K562 (cell line): Measurements from ENCODE around the gene AGAP3. TPM values are rescaled to one million over a fixed set of nuclear protein-coding genes. Genes with fewer than 3 reads are reported as not detected.

Experiments used
- ATAC-seq: fragments of 200-7000 bp; cut with Tn5 transposase; 3 replicates; pipeline ENCODE4 v1.9.1; 2020; ENCODE audit warnings: moderate library complexity
- BruUV-seq: library from RNA; stranded (reverse); fragments of 400-500 nt; replicated peaks from 2 replicates; lab custom pipeline; 2021; lab: Mats Ljungman, UMichigan
- CTCF ChIA-PET: fragments of 300-600 bp; formaldehyde crosslinking; extraction: SDS; loops from one replicate; lab custom pipeline; 2021; ENCODE audit warnings: low intra/inter-chr PET ratio; lab: Yijun Ruan, JAX
- POLR2A ChIA-PET: fragments of 300-600, 350-650 bp; sonication (Branson Sonifier 250); formaldehyde crosslinking; extraction: SDS; loops from one replicate; lab custom pipeline; 2021; ENCODE audit warnings: antibody characterized with exemption, inconsistent platforms; lab: Yijun Ruan, JAX
- DNase-seq, 4 experiments: peaks; one replicate each; pipeline versions ENCODE4 v3.0.0 to v3.0.0-alpha.2; 2011 to 2018; ENCODE audit warnings: low spot score in 3 of 4, mixed read lengths in 3 of 4; ENCODE audit errors: extremely low read depth in 1 of 4
- FAIRE-seq: peaks from 2 replicates; lab custom pipeline; 2011; peaks lifted over from hg19 to GRCh38; lab: Jason Lieb, UNC
- H2AFZ ChIP-seq: 2 replicates; pipeline ENCODE4 v1.6.0; 2011; ENCODE audit warnings: low read depth, low read length, control low read depth, inconsistent platforms
- H3K27ac ChIP-seq: fragments of 200-600 bp; 3 replicates; pipeline ENCODE4 v1.8.0; 2011; ENCODE audit warnings: low read depth, mild to moderate bottlenecking, control low read depth, inconsistent platforms, low read length, moderate library complexity, mixed read lengths; ENCODE audit errors: extremely low read depth
- H3K27me3 ChIP-seq, 2 experiments: fragments of 300-600 bp in 1 of 2; 2 replicates in 1 of 2; 3 replicates in 1 of 2; pipeline versions ENCODE4 v1.6.0 to v1.8.0; 2011; ENCODE audit warnings: inconsistent platforms in 2 of 2, low read length in 2 of 2, mild to moderate bottlenecking in 1 of 2, mixed read lengths in 1 of 2, moderate library complexity in 1 of 2; ENCODE audit not compliant: control insufficient read depth in 2 of 2, insufficient read depth in 2 of 2
- H3K36me3 ChIP-seq: fragments of 300-600 bp; 3 replicates; pipeline ENCODE4 v1.8.0; 2011; ENCODE audit warnings: mild to moderate bottlenecking, low read length, inconsistent platforms; ENCODE audit not compliant: control insufficient read depth, insufficient read depth
- H3K4me1 ChIP-seq, 2 experiments: fragments of 200-600 bp in 1 of 2; replicated peaks in 1 of 2; 2 replicates in 1 of 2; 3 replicates in 1 of 2; pipeline versions ENCODE4 v1.5.1 to v1.8.0; 2011; ENCODE audit warnings: inconsistent platforms in 2 of 2, low read length in 2 of 2, mild to moderate bottlenecking in 1 of 2, mixed read lengths in 1 of 2, moderate library complexity in 1 of 2; ENCODE audit not compliant: control insufficient read depth in 2 of 2, insufficient read depth in 2 of 2
- H3K4me2 ChIP-seq: 2 replicates; pipeline ENCODE4 v1.6.1; 2011; ENCODE audit warnings: low read length, control low read depth, inconsistent platforms, mixed read lengths; ENCODE audit not compliant: insufficient read depth
- H3K4me3 ChIP-seq: fragments of 200-600 bp; sonication (generic), shearing (Covaris generic); 2 replicates; pipeline ENCODE4 v1.5.1; 2016; ENCODE audit warnings: control low read depth, inconsistent platforms
- H3K79me2 ChIP-seq: fragments of 200-600 bp; 3 replicates; pipeline ENCODE4 v1.8.0; 2011; ENCODE audit warnings: low read length, inconsistent platforms; ENCODE audit not compliant: control insufficient read depth, insufficient read depth
- H3K9ac ChIP-seq, 2 experiments: 2 replicates each; pipeline versions ENCODE4 v1.6.0 to v1.6.1; 2011; ENCODE audit warnings: low read depth in 2 of 2, low read length in 2 of 2, control low read depth in 1 of 2, inconsistent platforms in 1 of 2, mild to moderate bottlenecking in 1 of 2, mixed read lengths in 1 of 2; ENCODE audit not compliant: insufficient read depth in 1 of 2
- H3K9me1 ChIP-seq: one replicate; pipeline ENCODE4 v1.6.0; 2011; ENCODE audit warnings: inconsistent platforms, mild to moderate bottlenecking, low read length, moderate library complexity; ENCODE audit not compliant: control insufficient read depth, insufficient read depth
- H3K9me3 ChIP-seq: replicated peaks from 2 replicates; pipeline ENCODE4 v1.5.1; 2011; ENCODE audit warnings: low read depth, low read length, inconsistent platforms; ENCODE audit not compliant: control insufficient read depth, insufficient read depth
- H4K20me1 ChIP-seq: replicated peaks from 2 replicates; pipeline ENCODE4 v1.6.1; 2011; ENCODE audit warnings: low read length, inconsistent platforms, mixed read lengths; ENCODE audit not compliant: control insufficient read depth, insufficient read depth
- MEF2D ChIP-seq: conservative IDR thresholded peaks from 2 replicates; pipeline ENCODE4 v1.6.1; 2016; ENCODE audit warnings: low read depth, missing genetic modification characterization, missing compliant biosample characterization
- NR3C1 ChIP-seq: sonication (generic); formaldehyde crosslinking; IDR thresholded peaks from 2 replicates; pipeline ENCODE4 v1.8.1; 2022; ENCODE audit warnings: missing genetic modification reagents
- POLR2G ChIP-seq: fragments of 200-400 bp; formaldehyde crosslinking; IDR thresholded peaks from 2 replicates; pipeline ENCODE4 v1.6.1; 2017; ENCODE audit warnings: low read depth, mild to moderate bottlenecking, antibody characterized with exemption, low read length, moderate library complexity
- YBX1 ChIP-seq: fragments of 450-650 bp; IDR thresholded peaks from 2 replicates; pipeline ENCODE4 v1.7.1; 2016; ENCODE audit warnings: mild to moderate bottlenecking
- whole genome bisulfite sequencing: fragments of 100-300 bp; shearing (Covaris generic); methylation state at CpG from one replicate; pipeline ENCODE4 v1.1.6; 2016; ENCODE audit warnings: low coverage, mixed read lengths; ENCODE audit not compliant: insufficient coverage; ENCODE audit errors: missing lambda C conversion rate; 5-methylcytosine and 5-hydroxymethylcytosine counted together
- in situ Hi-C: fragments of 300-500 bp; cut with MboI; formaldehyde crosslinking; loops from 4 replicates; pipeline ENCODE4 v1.15.0; 2018; ENCODE audit warnings: inconsistent platforms, mixed read lengths
- intact Hi-C: fragments of 100-400 bp; cut with micrococcal nuclease; formaldehyde crosslinking; loops from 2 replicates; pipeline ENCODE4 v1.14.2; 2022
- polyA plus RNA-seq, 8 experiments: library from polyadenylated mRNA; depleted of rRNA in 4 of 8; stranded (reverse) in 5 of 8; unstranded in 3 of 8; fragments of >200 nt; fragmentation: Nextera tagmentation in 2 of 8; fragmentation: Illumina TruSeq in 1 of 8; extraction: Ambion mirVana in 2 of 8; extraction: Trizol in 1 of 8; gene quantifications; 2 replicates each; pipeline versions ENCODE4 v1.2.1 to v1.2.3, GENCODE V29; 2011 to 2014; ENCODE audit warnings: inconsistent platforms in 1 of 8, missing spikeins in 1 of 8
- total RNA-seq, 7 experiments: library from RNA; depleted of rRNA in 6 of 7; stranded (reverse); fragments of >200 nt in 6 of 7; fragmentation: Illumina TruSeq in 2 of 7; extraction: Trizol in 2 of 7; gene quantifications; 2 replicates each; pipeline versions ENCODE4 v1.2.1 to v1.2.3, GENCODE V29; 2011 to 2021; ENCODE audit warnings: low replicate concordance in 1 of 7

AGAP3 gene
- total and polyA plus RNA-seq, 9 of the 15 experiments (the other 6 are each of a cell fraction or from before 2014, with no cell fraction given): 3.4 to 208 (median 62.2) TPM

GRCh38 chr7:151115836-151116418 lies 29.7 kb downstream of the AGAP3 start:
- no peaks in the 10 kb centered on the region for H3K9me3 ChIP-seq
- peaks cover 13% of the 10 kb centered on the region for H3K9me1 ChIP-seq
- TF ChIP-seq NR3C1 (CRISPR knock-in tag) (peak; percentile 19; the same call in 1 of the 2 replicates), YBX1 (no peak)
- WGBS: 93% methylated on average over 14 of the region's 14 CpGs
- BruUV-seq: no TSS peak
- no peak for ATAC-seq
- H3K79me2 ChIP-seq: peaks cover 50% of the 10 kb centered on the region
- H3K4me2 ChIP-seq: no peak overlapping the region
- DNase-seq: no peak
- H4K20me1 ChIP-seq: peaks cover 53% of the 10 kb centered on the region
- peaks cover 28 to 66% of the 10 kb centered on the region in 2 experiments for H3K4me1 ChIP-seq
- H2AFZ ChIP-seq: no peak overlapping the region
- peak overlapping the region in 1 of 2 experiments; percentile 64; a peak in 2 of 4 replicates for H3K9ac ChIP-seq
- H3K27ac ChIP-seq: no peak overlapping the region
- H3K36me3 ChIP-seq: peaks cover 81% of the 10 kb centered on the region; the same call in 2 of the 3 replicates
- ChIA-PET POLR2A (interaction anchor here (0.5 to 0.6 kb wide), 2 partner anchors 42 to 192 kb away, joined by 3 to 4 read pairs; no protein-coding TSS in a partner anchor), CTCF (interaction anchor here (1.0 kb wide), 1 partner anchor 88 kb away, joined by 4 read pairs; the partner anchor contains the start of gene ABCB8)
- FAIRE-seq: no peak
- H3K4me3 ChIP-seq: no peak overlapping the region
- no peaks in the 10 kb centered on the region for H3K27me3 ChIP-seq
- in situ Hi-C loops: no loop called here
- intact Hi-C loops: no loop called here

GRCh38 chr7:151116603-151117440 lies 30.5 kb downstream of the AGAP3 start:
- WGBS: 95% methylated on average over 27 of the region's 27 CpGs
- TF ChIP-seq POLR2G: peak; percentile 38
- no peak for TF ChIP-seq MEF2D
- Histone ChIP-seq H3K79me2 (peaks cover 41% of the 10 kb centered on the region), H3K9me1 (peaks cover 13% of the 10 kb centered on the region), H3K4me3 (no peak overlapping the region), H3K4me2 (no peak overlapping the region), H2AFZ (no peak overlapping the region), H3K4me1 (peaks cover 20 to 64% of the 10 kb centered on the region in 2 experiments), H3K36me3 (peaks cover 84% of the 10 kb centered on the region; the same call in 2 of the 3 replicates), H3K27me3 (no peaks in the 10 kb centered on the region), H3K9me3 (no peaks in the 10 kb centered on the region), H4K20me1 (peaks cover 45% of the 10 kb centered on the region), H3K27ac (no peak overlapping the region), H3K9ac (peak overlapping the region in 1 of 2 experiments; percentile 64; a peak in 2 of 4 replicates)
- in situ Hi-C loops (no loop called here), intact Hi-C loops (no loop called here)
- ChIA-PET CTCF (no interaction called here), POLR2A (interaction anchor here (0.5 to 1.2 kb wide), 6 partner anchors 18 to 193 kb away, joined by 3 to 5 read pairs (median 3); no protein-coding TSS in a partner anchor)
- no TSS peak for BruUV-seq
- ATAC-seq (no peak), FAIRE-seq (no peak), DNase-seq (no peak)
